SIG-M5 treated with dmso at 0.1 percent for 504 hours (cell line): ENCODE results near the gene GSC.

ENCODE experiments used
- DNase-seq: peaks from one replicate; lab custom pipeline; 2025; ENCODE audit not compliant: unreplicated experiment; lab: John Stamatoyannopoulos, UW

GSC gene

GRCh38 chr14:94772548-94772947 is 2.6 kb upstream of the GSC start:
- DNase-seq, result no peak

DNA sequence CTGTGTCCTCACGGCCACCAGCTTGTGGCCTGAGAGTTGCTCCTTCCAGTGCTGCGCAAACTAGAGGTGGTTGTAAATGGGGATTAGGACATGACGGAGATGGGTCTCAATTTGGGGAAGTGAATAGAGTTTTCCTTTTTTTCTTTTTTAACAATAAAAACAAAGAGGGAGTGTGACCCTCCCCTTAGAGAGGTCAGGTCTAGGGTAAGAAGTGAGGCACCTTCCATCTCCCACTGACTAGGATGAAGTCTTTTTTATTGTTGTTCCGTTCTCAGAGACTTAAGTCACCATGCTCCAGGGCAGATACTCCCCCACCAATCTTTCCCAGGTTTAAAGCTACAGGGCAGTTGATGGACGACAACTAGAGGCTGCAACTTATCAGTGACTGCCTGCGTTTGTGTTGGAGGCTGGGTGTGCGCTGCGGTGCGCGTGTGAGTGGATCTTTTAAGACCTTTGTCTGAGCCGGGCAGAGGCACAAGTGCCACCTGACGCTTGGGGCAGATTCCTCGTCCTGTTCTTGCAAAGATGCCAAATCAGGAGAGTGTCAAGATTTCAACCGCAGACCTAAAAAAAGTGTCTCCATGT is 2.1 kb upstream of the GSC start:
- no peak for DNase-seq

- DNase-seq, result no peak
Observed at GRCh38 chr14:94771158-94771905, 1.4 kb upstream of the GSC start.

DNA sequence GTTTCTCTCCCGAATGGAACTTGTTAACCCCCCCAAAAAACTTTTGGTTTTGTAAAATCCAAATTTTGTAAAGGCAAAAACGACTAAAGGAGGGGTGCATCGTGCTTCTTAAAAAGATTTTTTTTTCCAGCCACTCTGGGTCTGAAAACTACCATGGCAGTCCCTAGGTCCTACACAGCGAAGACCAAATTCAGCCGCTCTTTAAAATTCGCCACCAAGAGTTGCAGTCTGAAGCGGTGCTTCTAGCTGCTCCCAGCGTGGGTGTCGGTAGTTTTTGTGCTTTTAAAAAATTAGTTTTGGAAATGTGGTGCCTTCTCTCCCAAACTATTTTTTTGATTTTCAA is 873 bp upstream of the GSC start:
- no peak for DNase-seq

GRCh38 chr14:94770251-94770749 is 387 bp upstream of the GSC start:
- peak; percentile 52 for DNase-seq

DNA sequence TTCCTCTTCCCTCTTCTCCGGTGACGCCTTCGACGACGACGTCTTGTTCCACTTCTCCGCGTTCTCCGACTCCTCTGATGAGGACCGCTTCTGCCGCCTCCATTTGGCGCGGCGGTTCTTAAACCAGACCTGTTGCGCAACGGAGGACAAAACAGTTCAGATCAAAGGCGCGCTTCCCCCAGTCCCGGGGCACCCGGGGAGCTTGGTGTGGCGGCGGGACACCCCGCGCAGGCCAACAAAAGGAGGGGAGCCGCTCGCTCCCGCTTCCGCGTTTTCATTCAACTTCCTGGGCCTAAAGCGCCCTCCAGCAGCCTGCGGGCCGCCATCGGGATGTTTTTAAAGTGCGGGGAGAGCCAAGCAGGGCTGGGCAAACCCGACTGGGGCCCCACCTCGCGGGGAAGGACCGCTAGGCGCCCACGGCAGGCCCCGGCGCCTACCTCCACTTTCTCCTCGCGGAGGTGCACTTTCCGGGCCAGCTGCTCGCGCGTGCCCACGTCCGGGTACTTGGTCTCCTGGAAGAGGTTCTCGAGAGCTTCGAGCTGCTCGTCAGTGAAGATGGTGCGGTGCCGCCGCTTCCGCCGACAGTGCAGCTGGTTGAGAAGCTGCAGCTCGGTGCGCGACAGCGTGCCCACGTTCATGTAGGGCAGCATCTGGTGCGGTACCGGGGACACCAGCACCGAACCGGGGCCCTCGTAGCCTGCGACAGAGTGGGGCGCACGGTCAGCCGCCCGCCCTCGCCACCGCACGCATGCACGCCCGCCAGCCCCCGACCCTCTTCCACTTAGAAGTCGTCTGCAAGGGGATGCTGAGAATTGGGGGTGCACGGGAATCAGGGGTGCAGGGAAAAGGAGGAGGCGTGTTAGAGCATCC is 1.2 kb downstream of the GSC start:
- DNase-seq, result peak; percentile 34

- no peak for DNase-seq
Observed at GRCh38 chr14:94768141-94768520, 1.8 kb downstream of the GSC start.

- DNase-seq, result no peak
Observed at GRCh38 chr14:94767321-94767878, 2.5 kb downstream of the GSC start.

DNA sequence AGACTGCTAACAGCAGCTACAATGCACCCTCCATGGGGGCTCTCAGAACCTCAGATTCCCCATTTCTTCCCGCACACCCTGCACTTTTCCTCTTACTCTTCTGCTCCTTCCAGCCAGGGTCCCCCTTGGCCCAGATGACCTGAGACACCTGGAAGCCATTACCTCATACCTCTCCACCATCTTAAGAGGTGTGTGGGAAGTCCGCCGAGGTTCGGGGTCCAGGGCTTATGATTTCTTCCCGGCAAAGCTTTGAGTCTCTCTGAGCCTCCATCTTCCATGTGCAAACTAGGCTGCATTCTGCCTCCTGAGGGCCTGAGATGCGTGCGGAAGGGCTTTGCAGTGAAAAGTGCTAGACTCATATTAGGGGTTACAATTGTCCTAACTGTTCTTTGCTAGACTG is 5.3 kb downstream of the GSC start:
- DNase-seq, result no peak

DNA sequence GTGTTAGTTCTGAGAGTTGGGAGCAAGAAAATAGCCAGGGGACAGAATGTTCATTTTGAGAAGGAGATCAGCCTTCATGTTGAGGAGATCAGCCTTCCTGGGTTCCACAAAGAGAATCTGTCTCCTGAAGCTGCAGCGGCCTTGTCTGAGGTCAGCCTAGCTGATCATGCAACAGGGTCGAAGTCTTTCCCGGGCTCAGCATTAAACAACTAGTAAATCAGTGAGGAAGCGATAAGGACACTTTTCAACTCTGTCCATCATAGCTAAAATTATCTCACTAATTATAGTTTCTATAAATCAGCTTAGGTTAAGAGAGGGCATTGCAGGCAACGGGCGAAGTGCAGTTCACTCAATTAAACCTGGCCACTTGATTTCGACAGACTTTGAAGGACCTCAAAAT is 7.5 kb downstream of the GSC start:
- no peak for DNase-seq

GRCh38 chr14:94761997-94762377 is 7.9 kb downstream of the GSC start:
- no peak for DNase-seq

GRCh38 chr14:94761348-94761996 is 8.4 kb downstream of the GSC start:
- DNase-seq, result no peak

- DNase-seq, result no peak
Observed at GRCh38 chr14:94756310-94756882, 13.5 kb downstream of the GSC start.

DNA sequence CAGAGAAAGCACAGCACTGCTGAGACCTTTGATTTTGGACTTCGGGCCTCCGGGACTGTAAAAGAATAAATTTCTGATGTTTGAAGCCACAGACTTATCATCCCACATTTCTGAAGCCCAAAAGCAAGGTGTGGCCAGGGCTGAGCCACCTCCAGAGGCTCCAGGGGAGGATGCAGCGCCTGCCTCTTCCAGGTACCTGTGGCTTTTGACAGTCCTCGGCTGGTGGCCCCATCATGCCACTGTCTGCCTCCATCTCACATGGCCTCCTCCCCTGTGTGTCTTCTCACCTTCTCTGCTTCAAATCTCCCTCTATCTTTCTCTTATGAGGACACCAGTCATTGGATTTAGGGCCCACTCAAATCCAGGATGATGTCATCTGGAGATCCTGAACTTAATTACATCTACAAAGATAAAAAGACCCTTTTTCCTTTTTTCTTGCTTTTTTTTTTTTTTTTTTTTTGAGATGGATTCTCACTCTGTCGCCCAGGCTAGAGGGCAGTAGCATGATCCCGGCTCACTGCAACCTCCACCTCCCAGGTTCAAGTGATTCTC is 15.4 kb downstream of the GSC start:
- no peak for DNase-seq

GRCh38 chr14:94752591-94753436 is 17.1 kb downstream of the GSC start:
- DNase-seq, result no peak

- no peak for DNase-seq
Observed at GRCh38 chr14:94751956-94752355, 18.0 kb downstream of the GSC start.

DNA sequence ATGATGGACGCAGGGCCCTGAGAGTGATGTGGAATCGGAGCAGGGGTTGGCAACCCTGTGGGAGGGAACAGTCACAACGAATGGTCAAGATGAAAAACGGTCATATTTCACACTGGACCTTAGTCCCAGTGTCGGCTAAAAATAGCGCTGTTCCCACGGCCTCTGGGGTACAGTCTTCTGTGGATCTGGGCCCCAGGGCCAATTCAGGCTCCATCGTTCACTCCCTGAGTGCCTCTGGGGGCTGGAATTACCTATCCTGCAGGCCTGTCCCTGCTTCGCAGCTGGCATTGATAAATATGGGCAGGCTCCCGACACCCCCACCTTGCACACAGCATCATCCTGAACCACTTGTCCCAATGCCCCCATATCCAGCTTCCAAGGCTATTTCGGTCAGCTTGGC is 18.6 kb downstream of the GSC start:
- no peak for DNase-seq

DNA sequence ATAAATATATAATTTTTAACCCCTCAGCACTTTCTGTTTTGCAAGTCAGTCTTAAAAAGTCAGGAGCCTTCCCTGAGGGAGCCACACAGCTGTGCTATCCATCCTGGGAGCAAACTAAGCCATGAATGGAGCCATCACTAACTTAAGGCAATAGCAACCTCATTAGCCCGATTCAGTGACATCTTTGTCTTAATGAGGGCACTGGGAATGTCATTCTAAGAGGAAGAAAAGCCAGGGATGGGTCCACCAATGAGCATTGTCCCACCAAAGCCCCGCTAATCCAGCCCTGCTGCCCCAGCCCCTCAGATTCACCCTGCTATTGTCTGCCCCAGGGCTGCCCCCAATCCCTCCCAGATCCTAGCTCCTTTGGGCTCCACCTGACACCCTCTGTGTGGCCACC is 19.5 kb downstream of the GSC start:
- DNase-seq, result no peak

DNA sequence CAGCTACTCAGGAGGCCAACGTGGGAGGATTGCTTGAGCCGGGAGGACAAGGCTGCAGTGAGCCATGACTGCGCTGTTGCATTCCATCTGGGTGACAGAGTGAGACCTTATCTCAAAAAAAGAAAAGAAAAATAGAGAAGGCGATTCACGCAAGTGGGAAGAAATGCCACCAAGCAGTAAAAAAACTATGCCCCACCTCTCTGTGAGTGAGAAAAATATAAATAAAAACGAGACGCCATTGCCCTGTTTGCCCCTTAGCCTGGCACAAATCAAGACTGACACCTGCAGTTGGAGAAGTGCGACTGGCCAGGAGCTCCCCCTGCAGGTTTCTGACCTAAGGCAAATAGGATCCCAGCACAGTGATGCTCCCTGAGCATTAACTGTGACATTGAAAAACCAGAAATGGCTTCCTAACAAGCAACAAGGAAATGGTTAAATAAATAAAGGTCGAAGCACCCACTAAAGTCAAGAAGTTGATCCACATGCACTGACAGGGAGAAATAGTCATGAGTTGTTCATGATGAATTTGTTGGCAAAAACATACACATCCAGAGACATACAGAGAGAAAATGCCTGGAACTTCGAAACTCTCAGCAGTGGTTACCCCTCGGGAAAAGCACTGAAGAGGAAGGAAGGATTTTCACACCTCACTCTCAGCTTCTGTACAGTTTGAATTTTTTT is 21.1 kb downstream of the GSC start:
- peak; percentile 32 for DNase-seq
